GM12878 (cell line): Measurements from ENCODE around the gene KHDC1L. TPM values are rescaled to one million over a fixed set of nuclear protein-coding genes. Genes with fewer than 3 reads are reported as not detected.

Experiments
- ATAC-seq: fragments of 200-7000 bp; cut with Tn5 transposase; 3 replicates; pipeline ENCODE4 v1.9.1; 2020; ENCODE audit warnings: mild to moderate bottlenecking, moderate library complexity
- BruUV-seq: library from RNA; stranded (reverse); fragments of 400-500 nt; replicated peaks from 2 replicates; lab custom pipeline; 2021; lab: Mats Ljungman, UMichigan
- CTCF ChIA-PET: fragments of 300-600 bp; sonication (Branson Sonifier 250); formaldehyde crosslinking; extraction: SDS; loops from one replicate; lab custom pipeline; 2021; ENCODE audit warnings: inconsistent platforms; lab: Yijun Ruan, JAX
- POLR2A ChIA-PET: fragments of 350-600 bp; formaldehyde crosslinking; extraction: SDS; loops from one replicate; lab custom pipeline; 2021; ENCODE audit warnings: inconsistent platforms; lab: Charles Lee
- RAD21 ChIA-PET: fragments of 300-600 bp; sonication (Branson Sonifier 250); formaldehyde crosslinking; loops from one replicate; lab custom pipeline; 2023; ENCODE audit warnings: antibody characterized with exemption; ENCODE audit not compliant: unreplicated experiment; lab: Charles Lee
- SMC1A ChIA-PET: fragments of 300-600 bp; sonication (Branson Sonifier 250); formaldehyde crosslinking; loops from one replicate; lab custom pipeline; 2023; ENCODE audit not compliant: unreplicated experiment, uncharacterized antibody; lab: Charles Lee
- DNase-seq: peaks from one replicate; pipeline ENCODE4 v3.0.0-alpha.2; 2011; ENCODE audit warnings: low read depth, low spot score
- FAIRE-seq: peaks from 3 replicates; lab custom pipeline; 2011; peaks lifted over from hg19 to GRCh38; lab: Jason Lieb, UNC
- H2AFZ ChIP-seq: 2 replicates; pipeline ENCODE4 v1.6.0; 2011; ENCODE audit warnings: low read depth, low read length, control low read depth; ENCODE audit not compliant: control insufficient read depth
- H3K27ac ChIP-seq: 2 replicates; pipeline ENCODE4 v1.5.1; 2011; ENCODE audit warnings: control low read depth; ENCODE audit not compliant: control insufficient read depth, insufficient read depth
- H3K27me3 ChIP-seq, 2 experiments: replicated peaks in 1 of 2; 2 replicates each; pipeline versions ENCODE4 v1.6.0 to v1.6.1; 2011; ENCODE audit warnings: low read length in 1 of 2; ENCODE audit not compliant: control insufficient read depth in 2 of 2, insufficient read depth in 2 of 2
- H3K36me3 ChIP-seq, 2 experiments: 2 replicates each; pipeline ENCODE4 v1.5.1; 2011; ENCODE audit warnings: low read length in 1 of 2; ENCODE audit not compliant: control insufficient read depth in 2 of 2, insufficient read depth in 2 of 2
- H3K4me1 ChIP-seq: 2 replicates; pipeline ENCODE4 v1.6.1; 2011; ENCODE audit warnings: mild to moderate bottlenecking, low read length, moderate library complexity, mixed read lengths; ENCODE audit not compliant: control insufficient read depth, insufficient read depth
- H3K4me2 ChIP-seq: 2 replicates; pipeline ENCODE4 v1.6.0; 2011; ENCODE audit warnings: control low read depth; ENCODE audit not compliant: control insufficient read depth, insufficient read depth
- H3K4me3 ChIP-seq: fragments of 200-600 bp; sonication (generic); 2 replicates; pipeline ENCODE4 v1.5.1; 2016
- H3K79me2 ChIP-seq: 2 replicates; pipeline ENCODE4 v1.6.0; 2011; ENCODE audit warnings: low read length; ENCODE audit not compliant: control insufficient read depth, insufficient read depth
- H3K9ac ChIP-seq: 2 replicates; pipeline ENCODE4 v1.8.0; 2011; ENCODE audit warnings: low read length, control low read depth, mixed read lengths; ENCODE audit not compliant: control insufficient read depth, insufficient read depth
- H3K9me3 ChIP-seq: replicated peaks from 3 replicates; pipeline ENCODE4 v1.5.1; 2011; ENCODE audit warnings: mild to moderate bottlenecking, low read length; ENCODE audit not compliant: control insufficient read depth, insufficient read depth
- H4K20me1 ChIP-seq: 2 replicates; pipeline ENCODE4 v1.6.0; 2011; ENCODE audit not compliant: control insufficient read depth, insufficient read depth
- BHLHE40 ChIP-seq, 2 experiments: fragments of 450-650 bp in 1 of 2; IDR thresholded peaks; 2 replicates each; pipeline ENCODE4 v1.6.1; 2011 to 2017; ENCODE audit warnings: low read depth in 2 of 2, borderline replicate concordance in 1 of 2, improper control_type of control experiment in 1 of 2, low read length in 1 of 2, mild to moderate bottlenecking in 1 of 2
- CBX3 ChIP-seq: fragments of 200-600 bp; sonication (generic); IDR thresholded peaks from 2 replicates; pipeline ENCODE4 v1.6.1; 2016; ENCODE audit warnings: low read depth, borderline replicate concordance
- CBX5 ChIP-seq: sonication (generic); IDR thresholded peaks from 2 replicates; pipeline ENCODE4 v1.6.1; 2016; ENCODE audit warnings: low read depth, moderate library complexity, mild to moderate bottlenecking, inconsistent platforms
- EED ChIP-seq: sonication (generic); IDR thresholded peaks from 2 replicates; pipeline ENCODE4 v1.6.1; 2016; ENCODE audit warnings: antibody characterized with exemption, low read depth
- EGR1 ChIP-seq, 2 experiments: IDR thresholded peaks; 1 replicate in 1 of 2; 2 replicates in 1 of 2; pipeline ENCODE4 v1.6.1; 2011 to 2012; ENCODE audit warnings: low read depth in 2 of 2, low read length in 2 of 2, borderline replicate concordance in 1 of 2, mild to moderate bottlenecking in 1 of 2, moderate library complexity in 1 of 2
- ETV6 ChIP-seq, 2 experiments: fragments of 450-650 bp in 1 of 2; IDR thresholded peaks in 1 of 2; conservative IDR thresholded peaks in 1 of 2; 2 replicates each; pipeline ENCODE4 v1.6.1; 2014; ENCODE audit warnings: antibody characterized with exemption in 1 of 2, borderline replicate concordance in 1 of 2, low read depth in 1 of 2, mild to moderate bottlenecking in 1 of 2, moderate library complexity in 1 of 2
- FOS ChIP-seq: IDR thresholded peaks from 3 replicates; pipeline ENCODE4 v1.6.1; 2011; ENCODE audit warnings: borderline replicate concordance; ENCODE audit not compliant: insufficient read length; ENCODE audit errors: extremely low read depth
- IKZF2 ChIP-seq, 2 experiments: fragments of 450-650 bp; IDR thresholded peaks; 2 replicates each; pipeline ENCODE4 v1.6.1; 2017; ENCODE audit warnings: mild to moderate bottlenecking in 2 of 2, moderate library complexity in 2 of 2
- NFIC ChIP-seq: IDR thresholded peaks from 2 replicates; pipeline ENCODE4 v1.6.1; 2012; ENCODE audit warnings: low read depth, mild to moderate bottlenecking, inconsistent platforms, low read length, moderate library complexity
- SKIL ChIP-seq: fragments of 450-650 bp; IDR thresholded peaks from 2 replicates; pipeline ENCODE4 v1.6.1; 2017; ENCODE audit warnings: mild to moderate bottlenecking, low read depth, inconsistent platforms; ENCODE audit not compliant: poor library complexity, severe bottlenecking
- STAT3 ChIP-seq: IDR thresholded peaks from 2 replicates; pipeline ENCODE4 v1.6.1; 2011; ENCODE audit warnings: low read depth, low read length, improper control_type of control experiment
- SUZ12 ChIP-seq: fragments of 200-600 bp; sonication (generic); IDR thresholded peaks from one replicate; pipeline ENCODE4 v1.6.1; 2018; ENCODE audit warnings: antibody characterized with exemption, mild to moderate bottlenecking; ENCODE audit not compliant: unreplicated experiment
- TBL1XR1 ChIP-seq: IDR thresholded peaks from 2 replicates; pipeline ENCODE4 v1.6.1; 2012; ENCODE audit warnings: low read depth, low read length, improper control_type of control experiment
- ZBED1 ChIP-seq: IDR thresholded peaks from 2 replicates; pipeline ENCODE4 v1.6.1; 2016; ENCODE audit warnings: borderline replicate concordance
- ZNF384 ChIP-seq: IDR thresholded peaks from 2 replicates; pipeline ENCODE4 v1.6.1; 2012; ENCODE audit warnings: low read depth, mild to moderate bottlenecking, low read length, improper control_type of control experiment, borderline replicate concordance
- ZZZ3 ChIP-seq: IDR thresholded peaks from 2 replicates; pipeline ENCODE4 v1.6.1; 2011; ENCODE audit warnings: low read depth; ENCODE audit not compliant: control insufficient read depth, insufficient read length
- WGBS: methylation state at CpG from one replicate; pipeline ENCODE4 v1.1.6; 2016; ENCODE audit warnings: low lambda C conversion rate; ENCODE audit not compliant: insufficient replicate concordance, insufficient coverage; ENCODE audit errors: missing lambda C conversion rate; 5-methylcytosine and 5-hydroxymethylcytosine counted together
- in situ Hi-C: fragments of 300-500 bp; cut with MboI; formaldehyde crosslinking; loops from 9 replicates; pipeline ENCODE4 v1.14.3; 2018; ENCODE audit warnings: mixed read lengths
- intact Hi-C: fragments of 100-400 bp; cut with micrococcal nuclease; formaldehyde crosslinking; loops from one replicate; pipeline ENCODE4 v1.14.2; 2022; ENCODE audit not compliant: unreplicated experiment
- polyA plus RNA-seq, 11 experiments: library from polyadenylated mRNA; depleted of rRNA in 4 of 11; unstranded in 6 of 11; stranded (reverse) in 5 of 11; fragments of >200 nt; fragmentation: Nextera tagmentation in 4 of 11; fragmentation: Illumina TruSeq in 1 of 11; extraction: Ambion mirVana in 4 of 11; extraction: Trizol in 1 of 11; gene quantifications; 1 replicate in 1 of 11; 2 replicates in 10 of 11; pipeline versions ENCODE4 v1.2.1 to v1.2.3, GENCODE V29; 2011 to 2016; ENCODE audit warnings: inconsistent platforms in 2 of 11, missing spikeins in 2 of 11, low read depth in 1 of 11
- total RNA-seq, 4 experiments: library from RNA; depleted of rRNA in 3 of 4; stranded (reverse); fragments of >200 nt in 3 of 4; fragmentation: Illumina TruSeq in 1 of 4; extraction: Trizol in 1 of 4; gene quantifications; 2 replicates each; pipeline versions ENCODE4 v1.2.1 to v1.2.3, GENCODE V29; 2013 to 2021

The KHDC1L gene
- total and polyA plus RNA-seq, 10 of the 15 experiments (the other 5 are each of a cell fraction or from before 2014, with no cell fraction given), result 0.12 to 0.37 (median 0.24) TPM; not detected in 4

DNA sequence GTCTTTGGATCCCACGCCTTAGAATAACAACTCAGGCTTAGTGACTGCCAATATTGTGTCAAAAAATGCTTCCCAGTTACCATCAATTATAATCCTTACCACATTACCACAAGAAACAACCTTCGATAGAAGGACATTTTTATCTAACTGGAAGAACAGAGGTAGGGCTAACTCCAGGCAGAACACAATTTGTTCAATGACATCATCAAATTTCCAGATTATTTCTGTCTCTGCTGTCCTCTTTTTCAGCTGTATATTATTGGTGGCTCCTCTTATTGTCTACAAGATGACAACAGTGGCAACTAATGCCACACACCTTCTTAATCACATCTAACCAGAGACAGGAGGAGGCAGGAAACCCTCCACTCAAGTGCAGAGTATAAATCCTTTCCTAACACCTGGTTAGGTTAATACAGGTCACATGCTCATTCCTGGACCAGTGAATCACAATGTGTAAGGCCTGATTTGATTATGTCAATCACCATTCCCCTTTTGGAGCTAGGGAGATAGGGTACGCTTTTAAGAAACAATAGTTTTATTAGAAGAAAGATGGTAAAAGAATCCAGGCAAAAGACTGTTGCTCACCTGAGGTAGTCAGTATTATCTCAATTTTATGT is 18.0 kb downstream of the KHDC1L start:
- BruUV-seq, result no TSS peak
- no peaks in the 10 kb centered on the region for H3K36me3 ChIP-seq
- FAIRE-seq (no peak), DNase-seq (no peak), ATAC-seq (no peak)
- CTCF ChIA-PET, result interaction anchor here (1.1 to 1.2 kb wide), 2 partner anchors 9 to 181 kb away, joined by 3 read pairs; no protein-coding TSS in a partner anchor
- no peaks in the 10 kb centered on the region for H3K4me1 ChIP-seq
- 47% methylated on average over 3 of the region's 3 CpGs for WGBS
- H4K20me1 ChIP-seq, result no peaks in the 10 kb centered on the region; the same call in 1 of the 2 replicates
- in situ Hi-C loops, result no loop called here
- POLR2A ChIA-PET, result no interaction called here
- SMC1A ChIA-PET, result no interaction called here
- TF ChIP-seq STAT3 (no peak), ZBED1 (no peak), FOS (no peak), NFIC (no peak), EGR1 (IDR thresholded peaks at IDR 0.05; ENCODE audit: borderline replicate concordance in 1 of 2, low read depth in 2 of 2, low read length in 2 of 2) (no peak), IKZF2 (IDR thresholded peaks at IDR 0.05) (no peak), BHLHE40 (IDR thresholded peaks at IDR 0.05; ENCODE audit: borderline replicate concordance in 1 of 2, low read depth in 2 of 2, low read length in 1 of 2) (no peak), TBL1XR1 (no peak), ZZZ3 (no peak), CBX3 (no peak), CBX5 (no peak), EED (no peak), ZNF384 (no peak), SUZ12 (no peak), ETV6 (conservative IDR thresholded peaks at IDR 0.05 in 1 of 2, IDR thresholded peaks at IDR 0.05 in 1 of 2; ENCODE audit: borderline replicate concordance in 1 of 2, low read depth in 1 of 2) (no peak), SKIL (no peak)
- intact Hi-C loops, result no loop called here
- H3K27ac ChIP-seq, result no peak overlapping the region
- no peaks in the 10 kb centered on the region for H3K27me3 ChIP-seq
- no peaks in the 10 kb centered on the region for H3K79me2 ChIP-seq
- no peak overlapping the region for H3K4me2 ChIP-seq
- no peak overlapping the region for H3K9ac ChIP-seq
- H3K4me3 ChIP-seq, result no peak overlapping the region
- no peak overlapping the region for H2AFZ ChIP-seq
- RAD21 ChIA-PET, result no interaction called here
- no peaks in the 10 kb centered on the region for H3K9me3 ChIP-seq
